GM12874 (cell line): ENCODE data around the gene E2F6.

ENCODE experiments used
- CTCF ChIP-seq: IDR thresholded peaks from 2 replicates; pipeline ENCODE4 v1.5.1; 2011; ENCODE audit warnings: low read depth, mild to moderate bottlenecking, control low read depth, low read length, moderate library complexity; ENCODE audit not compliant: insufficient read depth

The E2F6 gene

GRCh38 chr2:11492244-11492643 lies 26.3 kb upstream of the E2F6 start:
- TF ChIP-seq CTCF: no peak

- TF ChIP-seq CTCF: no peak
Measured at GRCh38 chr2:11491348-11491933, 25.5 kb upstream of the E2F6 start.

- TF ChIP-seq CTCF: no peak
Measured at GRCh38 chr2:11490194-11490593, 24.2 kb upstream of the E2F6 start.

- no peak for TF ChIP-seq CTCF
Measured at GRCh38 chr2:11488809-11489208, 22.8 kb upstream of the E2F6 start.

GRCh38 chr2:11483806-11484617 lies 18.1 kb upstream of the E2F6 start:
- no peak for TF ChIP-seq CTCF

- no peak for TF ChIP-seq CTCF
Measured at GRCh38 chr2:11482473-11483035, 16.6 kb upstream of the E2F6 start.

- no peak for TF ChIP-seq CTCF
Measured at GRCh38 chr2:11481789-11482472, 16.0 kb upstream of the E2F6 start.
